ENCODE data around the gene HEXA.
A peak's percentile ranks its signal among the peaks of the same experiment; 100 is the strongest.
"Not testable (repeated sequence)": the region's sequence is repeated elsewhere in the genome, so short reads cannot be mapped to it uniquely, and the experiment has no call there.

The HEXA gene

GRCh38 chr15:72380743-72381142 lies 4.9 kb upstream of the HEXA start:
- no peaks in the 10 kb centered on the region for H3K27me3 ChIP-seq (ENCODE audit: insufficient read depth, low read depth)
- TF ChIP-seq CTCF (conservative IDR thresholded peaks at IDR 0.05; ENCODE audit: low read depth, low read length), result no peak
- peaks cover 10% of the 10 kb centered on the region for H3K4me1 ChIP-seq (ENCODE audit: low read depth, poor library complexity, severe bottlenecking)
- H2AFZ ChIP-seq (ENCODE audit: low read depth), result no peak overlapping the region
- no peak overlapping the region for H3K9ac ChIP-seq
- H4K20me1 ChIP-seq (ENCODE audit: insufficient read depth), result no peaks in the 10 kb centered on the region
- H3K4me2 ChIP-seq, result no peak overlapping the region
- H3K36me3 ChIP-seq (ENCODE audit: insufficient read depth), result no peaks in the 10 kb centered on the region
- no peak overlapping the region for H3K27ac ChIP-seq
- H3K4me3 ChIP-seq (IDR thresholded peaks at IDR 0.05; ENCODE audit: insufficient read depth, low read depth, low read length), result no peak overlapping the region
- no peaks in the 10 kb centered on the region for H3K79me2 ChIP-seq (ENCODE audit: insufficient read depth, low read depth)

- Histone ChIP-seq H3K4me3 (IDR thresholded peaks at IDR 0.05; ENCODE audit: insufficient read depth, low read depth, low read length) (no peak overlapping the region), H2AFZ (ENCODE audit: low read depth) (no peak overlapping the region), H3K9ac (no peak overlapping the region), H3K4me1 (ENCODE audit: low read depth, poor library complexity, severe bottlenecking) (peaks cover 13% of the 10 kb centered on the region), H3K36me3 (ENCODE audit: insufficient read depth) (no peaks in the 10 kb centered on the region), H3K4me2 (no peak overlapping the region), H3K27me3 (ENCODE audit: insufficient read depth, low read depth) (no peaks in the 10 kb centered on the region), H3K27ac (no peak overlapping the region), H4K20me1 (ENCODE audit: insufficient read depth) (no peaks in the 10 kb centered on the region), H3K79me2 (ENCODE audit: insufficient read depth, low read depth) (peaks cover 8% of the 10 kb centered on the region)
- TF ChIP-seq CTCF (conservative IDR thresholded peaks at IDR 0.05; ENCODE audit: low read depth, low read length), result no peak
Observed at GRCh38 chr15:72379856-72380430, 4.1 kb upstream of the HEXA start.

DNA sequence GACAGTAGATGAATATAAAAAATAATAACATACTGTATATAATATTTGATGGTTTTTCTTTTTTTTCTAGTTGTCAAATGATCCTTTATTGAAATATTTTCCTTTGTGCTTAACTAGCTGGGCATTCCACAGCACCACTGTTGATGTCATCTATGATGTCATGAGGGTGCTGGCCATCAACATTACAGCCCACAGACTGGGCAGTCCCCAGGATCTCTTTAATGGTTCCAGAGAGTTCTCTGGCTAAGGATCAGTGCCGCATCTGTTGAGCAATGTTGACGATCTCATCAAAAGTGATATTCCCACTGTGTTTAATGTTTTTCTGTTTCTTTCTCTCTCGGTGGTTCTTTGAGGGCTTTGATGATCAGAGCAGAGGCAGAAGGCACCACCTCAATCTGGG lies 3.3 kb upstream of the HEXA start:
- not testable (repeated sequence) for H3K36me3 ChIP-seq (ENCODE audit: insufficient read depth); H3K9ac ChIP-seq; H4K20me1 ChIP-seq (ENCODE audit: insufficient read depth); H3K4me3 ChIP-seq (IDR thresholded peaks at IDR 0.05; ENCODE audit: insufficient read depth, low read depth, low read length); H2AFZ ChIP-seq (ENCODE audit: low read depth); H3K27me3 ChIP-seq (ENCODE audit: insufficient read depth, low read depth); H3K4me2 ChIP-seq; H3K27ac ChIP-seq
- Histone ChIP-seq H3K79me2 (ENCODE audit: insufficient read depth, low read depth) (peaks cover 13% of the 10 kb centered on the region), H3K4me1 (ENCODE audit: low read depth, poor library complexity, severe bottlenecking) (peaks cover 18% of the 10 kb centered on the region)

DNA sequence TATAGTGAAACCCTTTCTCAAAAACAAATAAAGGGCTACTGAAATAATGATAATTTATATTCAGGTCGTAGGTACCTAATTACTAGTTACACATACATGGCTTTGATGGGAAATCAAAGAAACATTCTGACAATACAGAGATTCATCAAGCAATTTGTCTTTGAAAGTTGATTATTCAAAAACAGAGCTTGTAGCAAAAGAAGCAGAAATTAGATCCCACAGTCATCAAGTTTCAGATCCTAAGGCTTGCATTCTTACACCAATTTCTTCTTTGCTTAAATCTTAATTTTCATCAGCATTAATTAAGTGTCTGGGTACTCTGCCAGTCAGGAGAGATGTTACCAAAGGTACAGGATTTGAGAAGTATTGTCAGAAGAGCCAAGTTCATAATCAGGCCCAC lies 1.5 kb upstream of the HEXA start:
- peak overlapping the region; percentile 97; the same call in 1 of the 2 replicates for H3K4me2 ChIP-seq
- H2AFZ ChIP-seq (ENCODE audit: low read depth), result no peak overlapping the region
- no peak overlapping the region for H3K27ac ChIP-seq
- no peaks in the 10 kb centered on the region for H3K27me3 ChIP-seq (ENCODE audit: insufficient read depth, low read depth)
- H3K79me2 ChIP-seq (ENCODE audit: insufficient read depth, low read depth), result peaks cover 19% of the 10 kb centered on the region
- H3K4me1 ChIP-seq (ENCODE audit: low read depth, poor library complexity, severe bottlenecking), result peaks cover 18% of the 10 kb centered on the region
- no peak overlapping the region for H3K9ac ChIP-seq
- H3K36me3 ChIP-seq (ENCODE audit: insufficient read depth), result no peaks in the 10 kb centered on the region
- no peaks in the 10 kb centered on the region for H4K20me1 ChIP-seq (ENCODE audit: insufficient read depth)
- TF ChIP-seq CTCF (conservative IDR thresholded peaks at IDR 0.05; ENCODE audit: low read depth, low read length), result no peak
- H3K4me3 ChIP-seq (IDR thresholded peaks at IDR 0.05; ENCODE audit: insufficient read depth, low read depth, low read length), result no peak overlapping the region

DNA sequence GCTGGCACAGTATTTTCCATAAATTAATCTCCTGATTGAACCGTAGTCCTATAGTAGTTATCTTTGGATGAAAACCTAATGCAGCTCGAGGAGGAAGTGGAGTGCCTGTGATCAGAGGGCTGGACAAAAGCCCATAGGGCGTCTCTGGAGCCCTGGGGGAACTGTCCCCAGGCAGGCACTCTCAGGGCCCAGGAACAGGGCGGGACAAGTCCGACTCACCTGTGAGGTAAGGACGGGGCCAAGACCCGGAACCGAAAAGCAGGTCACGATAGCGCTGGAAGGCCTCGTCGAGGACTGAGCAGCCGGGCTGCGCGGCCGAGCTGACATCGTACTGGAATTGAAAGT lies 341 bp downstream of the HEXA start:
- Histone ChIP-seq H3K27me3 (ENCODE audit: insufficient read depth, low read depth) (no peaks in the 10 kb centered on the region), H3K4me3 (IDR thresholded peaks at IDR 0.05; ENCODE audit: insufficient read depth, low read depth, low read length) (no peak overlapping the region), H2AFZ (ENCODE audit: low read depth) (peak overlapping the region; percentile 83), H4K20me1 (ENCODE audit: insufficient read depth) (no peaks in the 10 kb centered on the region), H3K27ac (peak overlapping the region; percentile 70), H3K79me2 (ENCODE audit: insufficient read depth, low read depth) (peaks cover 19% of the 10 kb centered on the region), H3K4me2 (peak overlapping the region; percentile 97), H3K36me3 (ENCODE audit: insufficient read depth) (no peaks in the 10 kb centered on the region), H3K4me1 (ENCODE audit: low read depth, poor library complexity, severe bottlenecking) (peaks cover 18% of the 10 kb centered on the region), H3K9ac (peak overlapping the region; percentile 75)
- TF ChIP-seq CTCF (conservative IDR thresholded peaks at IDR 0.05; ENCODE audit: low read depth, low read length), result no peak

Data from KMS-11 (cell line).